ENCODE results near the gene DENND2D.

The DENND2D gene

DNA sequence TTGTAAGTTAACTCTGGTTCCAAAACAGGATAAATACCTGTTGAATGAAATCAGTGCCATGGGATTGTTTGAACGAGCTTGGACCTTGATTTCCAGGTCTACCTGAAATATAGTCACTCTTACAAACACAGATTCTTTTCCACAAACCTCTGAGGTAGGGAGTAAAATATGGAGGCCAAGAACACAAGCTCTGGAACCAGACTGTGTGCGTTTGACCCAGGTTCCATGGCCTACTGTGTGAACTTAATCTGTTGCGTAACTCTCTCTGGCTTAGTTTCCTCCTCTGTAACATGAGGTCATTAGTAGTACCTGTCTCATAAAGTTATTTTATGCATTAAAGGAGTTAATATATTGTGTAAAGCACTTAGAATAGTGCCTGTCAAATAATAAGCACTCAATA lies 25.1 kb downstream of the DENND2D start:
- DNase-seq (ENCODE audit: low spot score), result no peak

DNA sequence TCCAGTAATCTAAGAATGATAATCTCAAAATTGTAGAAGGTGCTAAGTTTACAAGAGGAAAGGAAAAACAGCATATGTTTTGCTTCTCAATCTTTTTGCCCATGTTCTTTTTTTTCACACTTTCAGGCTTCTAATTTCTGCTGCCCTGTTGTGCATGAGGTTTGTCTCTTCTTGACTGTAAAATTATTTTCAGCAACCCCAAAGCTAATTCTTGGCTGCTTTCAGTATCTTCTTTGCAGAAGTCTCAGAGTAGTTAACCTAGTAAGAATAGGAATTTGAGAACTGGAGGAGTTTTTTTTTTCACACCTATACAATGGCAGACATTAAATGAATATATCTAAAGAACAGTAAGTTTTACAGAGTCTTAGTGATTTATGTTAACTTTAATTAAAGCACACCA lies 26.4 kb downstream of the DENND2D start:
- DNase-seq (ENCODE audit: low spot score), result no peak

DNA sequence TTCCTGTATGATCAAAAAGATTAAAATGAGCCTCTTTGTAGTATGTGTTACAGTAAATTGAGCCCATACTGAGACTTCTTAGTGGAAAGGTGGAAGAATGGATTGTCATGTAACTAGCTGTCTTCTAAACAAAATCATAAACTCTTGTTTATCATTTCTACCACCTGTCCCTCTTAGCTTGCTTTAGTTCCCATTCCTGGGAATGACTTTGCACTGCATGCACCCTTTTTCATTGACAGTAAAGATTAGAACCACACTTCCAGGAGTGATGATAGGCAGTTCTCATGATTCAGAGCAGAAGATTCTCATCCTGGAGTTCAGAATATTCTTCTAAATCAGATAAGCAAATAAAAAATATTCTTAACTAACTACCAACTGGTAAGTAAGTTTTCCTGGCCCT lies 28.0 kb downstream of the DENND2D start:
- no peak for DNase-seq (ENCODE audit: low spot score)

- no peak for DNase-seq (ENCODE audit: low spot score)
Measured at GRCh38 chr1:111164151-111164550, 36.3 kb downstream of the DENND2D start.

GRCh38 chr1:111163363-111163762 lies 37.1 kb downstream of the DENND2D start:
- no peak for DNase-seq (ENCODE audit: low spot score)

GRCh38 chr1:111162488-111162880 lies 38.0 kb downstream of the DENND2D start:
- DNase-seq (ENCODE audit: low spot score), result no peak

GRCh38 chr1:111161843-111162487 lies 38.5 kb downstream of the DENND2D start:
- DNase-seq (ENCODE audit: low spot score), result no peak

DNA sequence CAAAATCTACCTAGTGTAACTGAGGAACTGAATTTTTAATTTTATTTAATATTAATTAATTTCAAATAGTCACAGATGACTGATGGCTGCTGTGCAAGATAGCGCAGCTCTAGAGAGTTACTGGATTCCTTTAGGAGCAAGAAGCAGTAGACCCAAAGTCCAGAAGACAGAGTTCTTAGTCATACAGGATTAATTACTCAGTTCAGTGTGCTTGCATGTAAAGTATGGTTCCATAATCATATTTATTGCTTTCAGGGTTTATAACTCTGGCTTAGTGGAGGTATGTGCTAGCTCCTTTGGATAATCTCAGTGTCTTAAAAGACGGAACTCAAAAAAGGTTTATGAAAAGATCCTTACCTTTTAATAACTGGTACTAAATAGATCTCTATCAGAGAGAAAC lies 43.0 kb downstream of the DENND2D start:
- no peak for DNase-seq (ENCODE audit: low spot score)

DNA sequence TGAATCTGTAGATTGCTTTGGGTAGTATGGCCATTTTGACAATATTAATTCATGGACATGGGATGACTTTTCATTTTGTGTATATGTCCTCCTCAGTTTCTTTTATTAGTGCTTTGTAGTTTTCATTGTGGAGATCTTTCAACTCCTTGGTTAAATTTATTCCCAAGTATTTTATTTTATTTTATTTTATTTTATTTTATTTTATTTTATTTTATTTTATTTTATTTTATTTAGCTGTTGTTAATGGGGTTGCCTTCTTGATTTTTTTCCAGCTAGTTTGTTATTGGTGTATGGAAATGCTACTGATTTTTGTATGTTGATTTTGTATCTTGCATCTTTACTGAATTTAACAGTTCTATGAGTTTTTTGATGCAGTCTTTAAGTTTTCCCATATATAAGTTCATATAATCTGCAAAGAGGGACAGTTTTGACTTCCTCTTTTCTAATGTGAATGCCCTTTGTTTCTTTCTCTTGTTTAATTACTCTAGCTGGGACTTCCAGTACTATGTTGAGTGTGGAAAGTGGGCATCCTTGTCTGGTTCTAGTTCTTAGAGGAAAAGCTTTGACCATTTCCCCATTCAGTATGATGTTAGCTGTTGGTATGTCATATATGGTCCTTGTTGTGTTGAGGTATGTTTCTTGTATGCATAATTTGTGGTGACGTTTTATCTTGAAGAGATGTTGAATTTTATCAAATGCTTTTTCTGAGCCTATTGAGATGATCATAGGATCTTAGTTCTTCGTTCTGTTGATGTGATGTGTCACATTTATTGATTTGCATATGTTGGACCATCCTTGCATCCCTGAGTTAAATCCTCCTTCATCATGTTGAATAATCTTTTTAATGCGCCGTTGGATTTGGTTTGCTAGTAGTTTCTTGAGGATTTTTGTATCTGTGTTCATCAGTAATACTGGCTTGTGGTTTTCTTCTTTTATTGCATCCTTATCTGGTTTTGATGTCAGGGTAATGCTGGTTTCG lies 46.1 kb downstream of the DENND2D start:
- no peak for DNase-seq (ENCODE audit: low spot score)

GRCh38 chr1:111151838-111152237 lies 48.6 kb downstream of the DENND2D start:
- no peak for DNase-seq (ENCODE audit: low spot score)

DNA sequence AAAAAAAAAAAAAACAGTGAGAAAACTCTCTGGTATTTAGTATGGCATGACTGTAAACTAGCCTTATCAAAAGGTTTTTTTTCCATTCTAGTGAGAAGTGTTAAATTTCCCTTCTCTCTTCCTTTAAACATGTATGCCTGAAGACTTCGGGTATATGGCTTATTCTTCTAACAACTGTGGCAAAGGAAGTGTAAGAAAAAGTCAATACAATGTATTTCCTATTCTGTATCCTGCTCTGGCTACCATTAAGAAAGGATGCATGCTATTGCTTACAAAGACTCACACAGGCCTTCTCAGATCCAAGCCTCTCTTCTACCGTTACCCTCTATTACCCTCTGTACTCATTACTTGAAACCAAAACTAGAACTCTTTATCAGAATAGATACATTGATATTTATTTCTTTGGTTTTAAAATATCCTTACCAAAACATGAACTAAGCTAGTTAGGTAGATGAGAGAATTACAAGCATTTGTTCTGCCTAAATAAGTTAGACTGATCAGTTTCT lies 52.0 kb downstream of the DENND2D start:
- no peak for DNase-seq (ENCODE audit: low spot score)

GRCh38 chr1:111147948-111148347 lies 52.5 kb downstream of the DENND2D start:
- DNase-seq (ENCODE audit: low spot score), result no peak

- no peak for DNase-seq (ENCODE audit: low spot score)
Measured at GRCh38 chr1:111145963-111146768, 54.3 kb downstream of the DENND2D start.

GRCh38 chr1:111145542-111145941 lies 54.9 kb downstream of the DENND2D start:
- no peak for DNase-seq (ENCODE audit: low spot score)

GRCh38 chr1:111142356-111142975 lies 58.0 kb downstream of the DENND2D start:
- no peak for DNase-seq (ENCODE audit: low spot score)

- no peak for DNase-seq (ENCODE audit: low spot score)
Measured at GRCh38 chr1:111141245-111142220, 58.9 kb downstream of the DENND2D start.

GRCh38 chr1:111140680-111140967 lies 59.8 kb downstream of the DENND2D start:
- peak; percentile 82 for DNase-seq (ENCODE audit: low spot score)

DNA sequence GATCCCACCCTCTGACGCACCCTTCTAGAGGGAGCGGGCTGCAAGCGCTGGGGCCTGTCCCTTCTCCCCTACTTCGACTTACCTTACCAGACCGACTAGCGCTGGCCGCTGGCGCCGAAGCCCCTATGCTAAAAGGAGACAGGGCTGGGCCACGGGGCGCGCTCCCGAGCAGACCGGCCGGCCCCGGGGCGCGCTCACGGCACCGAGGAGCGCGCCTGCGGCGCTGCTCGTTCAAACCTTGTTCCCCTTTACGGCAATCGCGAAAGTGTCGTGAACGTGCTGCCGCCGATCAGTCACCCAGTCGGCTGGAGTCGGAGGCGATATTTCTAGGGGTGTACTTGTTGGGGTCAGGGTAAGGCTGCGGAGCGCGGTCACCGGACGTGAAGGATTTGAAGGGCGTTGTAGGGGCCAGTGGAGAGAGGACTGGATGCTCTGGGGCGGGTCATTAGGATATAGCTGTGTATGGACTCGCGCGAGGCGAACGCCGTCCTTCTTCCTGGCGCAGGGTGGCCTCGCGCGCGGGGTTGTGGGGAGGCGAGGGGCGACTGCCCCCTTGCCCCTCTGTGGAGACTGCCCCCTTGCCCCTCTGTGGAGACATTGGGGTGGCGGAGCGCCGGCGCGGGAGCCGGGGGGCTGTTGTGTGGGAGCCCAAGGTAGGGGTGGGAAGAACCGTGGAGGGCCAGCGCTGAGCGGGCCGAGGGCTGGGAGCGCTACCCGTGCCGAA lies 60.3 kb downstream of the DENND2D start, which contains the start of the genes CEPT1 and DRAM2:
CEPT1 (plus strand) TSS at position 268 of the 724 bp plus-strand sequence. CDS start 7,492 bp downstream, outside the sequence.
DRAM2 (minus strand) TSS at position 138 of the 724 bp plus-strand sequence. CDS start 8,539 bp downstream, outside the sequence.
- peak; percentile 93 for DNase-seq (ENCODE audit: low spot score)

- DNase-seq (ENCODE audit: low spot score), result peak; percentile 36
Measured at GRCh38 chr1:111139324-111139955, 61.0 kb downstream of the DENND2D start.
